Activated CD4-positive, alpha-beta T cell treated with anti-CD3 and anti-CD28 coated beads, Interleukin-2, amount 50 U/mL, for 1 hour (primary cell): ENCODE measurements around the gene ERN1.
A peak's percentile ranks its signal among the peaks of the same experiment; 100 is the strongest.
"Not testable (repeated sequence)": the region's sequence is repeated elsewhere in the genome, so short reads cannot be mapped to it uniquely, and the experiment has no call there.

Experiments
- DNase-seq: peaks from one replicate; pipeline ENCODE4 v3.0.0-alpha.2; 2020

ERN1 gene

DNA sequence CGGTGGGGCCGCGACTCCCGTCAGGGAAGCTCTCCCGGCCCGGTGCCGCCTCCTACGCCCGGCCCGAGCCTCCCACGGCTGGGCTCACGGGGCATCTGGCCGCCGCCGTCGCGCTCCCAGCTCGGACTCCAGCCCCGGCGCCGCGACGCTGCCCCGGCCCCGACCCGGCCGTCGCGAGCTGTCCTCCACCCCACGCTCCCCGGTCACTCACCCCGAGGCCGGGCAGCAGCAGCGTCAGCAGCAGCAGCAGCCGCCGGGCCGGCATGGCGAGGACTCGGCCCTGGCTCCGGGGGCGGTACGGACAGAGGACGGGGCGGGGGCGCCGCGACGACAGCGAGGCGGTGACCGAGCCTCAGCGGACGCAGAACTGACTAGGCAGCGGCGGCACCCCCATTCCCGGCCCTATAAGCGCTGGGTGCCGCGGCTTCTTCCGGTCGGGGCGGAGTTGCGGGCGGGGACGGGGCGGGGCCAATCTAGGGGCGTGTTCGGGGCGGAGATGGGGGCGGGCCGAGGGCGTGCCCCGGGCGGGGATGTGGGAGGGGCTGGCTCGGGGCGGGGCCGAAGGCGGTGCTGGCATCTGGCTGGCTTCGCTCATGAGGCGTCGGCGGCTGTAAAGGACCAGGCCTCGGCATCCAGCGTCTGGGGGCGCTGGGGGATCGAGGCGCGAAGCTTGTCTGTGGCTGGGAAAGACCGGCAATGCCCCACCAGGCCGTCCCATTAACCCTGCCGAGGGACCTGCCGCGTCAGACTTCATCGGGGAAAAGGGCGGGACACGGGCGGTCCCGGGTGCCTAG is at the start of gene ERN1:
Gene ERN1, minus strand, starts transcription at position 380 of the 794 bp plus-strand sequence. Its CDS starts 115 bp downstream, at position 265.
- DNase-seq: peak; percentile 92

DNA sequence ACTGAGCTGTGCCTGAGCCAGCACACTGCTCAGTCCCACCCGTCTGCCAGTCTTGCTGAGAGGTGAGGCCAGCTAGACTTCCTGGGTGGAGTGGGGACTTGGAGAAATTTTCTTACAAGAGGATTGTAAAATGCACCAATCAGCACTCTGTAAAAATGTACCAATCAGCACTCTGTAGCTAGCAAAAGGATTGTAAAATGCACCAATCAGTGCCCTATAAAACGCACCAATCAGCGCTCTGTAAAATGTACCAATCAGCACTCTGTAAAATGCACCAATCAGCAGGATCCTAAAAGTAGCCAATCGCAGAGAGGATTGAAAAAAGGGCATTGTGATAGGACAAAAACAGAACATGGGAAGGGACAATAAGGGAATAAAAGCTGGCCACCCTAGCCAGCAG is 49.1 kb upstream of the ERN1 start:
- not testable (repeated sequence) for DNase-seq

DNA sequence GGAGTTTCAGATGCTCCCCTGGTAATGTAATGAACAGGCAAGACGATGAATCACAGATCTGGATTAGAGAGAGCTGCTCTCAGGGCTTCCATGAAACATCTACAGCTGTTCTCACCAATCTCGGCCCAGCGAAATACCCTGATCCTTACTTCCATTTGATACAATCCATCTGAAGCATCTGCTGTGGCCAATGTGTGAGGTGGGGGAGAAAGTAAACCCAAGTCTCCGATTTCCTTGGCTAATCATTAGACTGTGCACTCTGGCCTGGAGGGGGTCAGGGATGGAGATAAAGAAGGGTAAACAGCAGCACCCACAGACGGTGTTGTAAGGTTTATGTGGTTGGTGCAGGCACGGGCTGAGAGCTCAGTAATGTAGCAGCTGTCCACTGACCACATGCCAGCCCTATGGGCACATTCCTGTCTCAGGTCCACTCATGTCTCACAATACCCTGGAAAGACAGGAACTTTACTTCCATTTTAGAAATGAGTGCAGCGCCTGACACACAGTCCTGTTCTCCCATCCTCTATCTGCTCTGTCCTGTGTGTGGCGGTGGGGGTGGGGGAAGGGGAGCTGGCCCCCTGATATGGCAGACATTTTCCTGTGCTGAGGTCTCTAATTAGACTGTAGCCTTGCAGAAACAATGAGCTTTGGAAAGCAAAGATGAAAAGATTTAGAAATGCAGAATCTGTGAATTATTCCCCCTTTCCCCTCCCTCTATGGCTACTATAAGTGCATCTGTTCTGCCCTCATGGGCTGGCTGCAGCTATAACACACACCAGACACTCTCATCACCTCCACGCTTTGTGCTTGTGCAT is 48.3 kb upstream of the ERN1 start:
- DNase-seq: no peak

DNA sequence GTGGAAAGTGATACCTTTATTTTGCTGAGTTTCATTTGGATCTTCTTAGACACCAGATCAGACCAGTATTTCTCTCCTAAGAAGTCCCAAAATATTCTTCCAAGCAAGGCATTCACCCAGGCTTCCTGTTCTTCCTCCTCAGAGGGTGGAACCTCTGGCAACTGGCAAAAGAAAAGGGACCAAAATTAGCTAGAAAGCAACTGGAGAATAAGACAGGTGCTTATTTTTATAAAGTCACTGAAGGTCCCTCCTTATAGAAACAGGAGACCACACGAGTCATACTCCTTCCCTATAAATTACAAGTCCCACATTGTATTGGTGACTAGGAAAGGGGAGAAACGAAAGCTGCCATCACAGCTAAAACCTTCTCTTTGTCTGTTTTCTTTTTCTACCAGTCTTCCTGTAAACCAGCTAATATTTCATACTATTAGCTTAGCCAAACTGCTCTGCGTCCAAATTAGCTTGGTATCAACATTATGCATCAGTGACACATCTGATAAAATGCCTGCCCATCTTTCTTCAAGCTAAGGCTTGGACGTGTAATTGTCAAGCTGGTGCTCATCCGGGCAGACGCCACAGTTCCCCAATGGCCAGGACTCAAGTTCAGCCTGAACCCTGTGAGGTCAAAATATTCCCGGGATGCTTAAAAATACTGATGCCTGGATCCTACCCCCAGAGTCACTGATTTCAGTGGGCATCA is 47.5 kb upstream of the ERN1 start:
- DNase-seq: no peak

DNA sequence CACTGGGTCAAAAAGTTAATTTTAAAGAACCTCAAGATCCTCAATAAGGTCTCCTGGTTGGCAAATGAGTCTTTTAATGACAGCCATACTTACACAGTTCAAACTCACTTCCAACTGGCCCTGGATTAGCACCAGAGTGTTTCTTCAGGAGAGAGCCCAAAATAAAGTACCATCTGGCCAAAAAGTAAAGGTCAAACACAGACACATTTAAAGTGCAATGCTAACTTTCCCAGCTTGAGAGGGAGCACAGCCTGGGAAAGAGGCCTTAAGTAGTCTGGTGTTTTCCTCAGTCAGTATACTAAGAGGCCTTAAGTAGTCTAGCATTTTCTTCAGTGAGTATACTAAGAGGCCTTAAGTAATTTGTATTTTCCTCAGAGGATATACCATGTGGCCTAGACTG is 46.6 kb upstream of the ERN1 start:
- no peak for DNase-seq

DNA sequence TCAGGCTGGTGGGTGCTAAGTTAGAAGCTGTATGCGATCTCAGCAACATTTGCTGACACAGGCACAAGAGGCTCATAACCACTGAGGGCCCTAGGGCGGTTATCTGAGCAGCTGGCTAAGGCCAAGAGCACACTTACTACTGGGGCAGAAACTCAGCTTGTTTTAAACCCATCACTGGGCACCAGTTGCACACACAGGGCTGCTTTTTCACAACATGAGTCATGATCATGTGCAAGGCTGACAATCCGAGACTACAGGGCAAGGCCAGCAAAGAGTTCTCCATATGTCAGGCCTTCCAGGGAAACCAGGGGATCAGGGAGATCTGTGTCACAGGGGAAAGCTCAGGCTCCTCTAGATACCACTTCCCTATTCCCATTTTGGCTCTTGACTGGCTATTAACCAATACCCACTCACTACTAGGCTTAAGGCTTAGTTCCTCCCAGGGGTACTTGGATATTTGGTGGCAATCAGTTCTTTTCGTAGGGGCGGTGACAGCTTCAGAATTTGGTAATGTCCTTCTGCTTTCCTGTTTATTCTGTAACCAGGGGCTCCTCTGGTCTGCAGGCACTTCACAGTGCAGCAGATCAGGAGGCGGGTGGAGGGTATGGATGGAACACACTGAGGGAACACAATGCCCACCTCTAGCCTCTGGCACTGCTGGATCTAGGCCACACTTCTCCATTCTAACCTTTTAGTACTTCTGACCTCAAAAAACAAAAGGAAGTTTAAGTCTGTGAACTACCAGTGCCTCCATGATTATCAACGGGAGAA is 44.9 kb upstream of the ERN1 start:
- DNase-seq: no peak

DNA sequence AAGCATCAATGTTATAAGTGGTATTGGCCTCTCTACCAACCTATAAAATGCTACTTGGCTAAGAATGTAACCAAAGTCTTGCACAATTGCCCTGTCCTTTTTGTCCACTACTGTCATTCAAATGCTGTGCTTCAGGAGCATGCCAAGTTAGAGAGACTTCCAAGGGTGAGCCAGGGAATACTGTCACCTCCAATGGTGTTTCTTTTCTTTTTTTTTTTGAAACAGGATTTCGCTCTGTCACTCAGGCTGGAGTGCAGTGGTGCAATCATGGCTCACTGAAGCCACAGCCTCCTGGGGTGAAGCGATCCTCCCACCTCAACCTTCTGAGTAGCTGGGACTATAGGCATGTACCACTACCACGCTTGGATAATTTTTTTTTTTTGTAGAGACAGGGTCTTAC is 43.7 kb upstream of the ERN1 start:
- DNase-seq: no peak

DNA sequence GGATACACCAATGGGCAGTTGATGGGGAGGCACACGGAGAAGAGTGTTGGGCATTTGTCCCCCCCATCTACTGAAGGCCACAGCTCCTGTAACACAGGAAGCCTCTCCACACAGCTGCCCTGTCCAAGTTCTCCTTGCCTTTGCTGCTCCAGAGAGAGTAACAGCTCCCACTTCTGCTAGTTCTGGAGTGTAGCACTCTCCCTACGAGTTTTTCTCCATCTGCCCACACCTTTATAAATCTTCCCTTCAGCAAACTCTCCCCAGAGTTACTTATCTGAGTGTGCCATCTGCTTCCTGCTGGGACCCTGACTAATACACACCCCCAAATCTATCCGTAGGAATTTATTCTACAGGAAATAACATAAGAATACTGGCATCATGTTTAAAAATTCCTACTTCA is 42.6 kb upstream of the ERN1 start:
- no peak for DNase-seq

DNA sequence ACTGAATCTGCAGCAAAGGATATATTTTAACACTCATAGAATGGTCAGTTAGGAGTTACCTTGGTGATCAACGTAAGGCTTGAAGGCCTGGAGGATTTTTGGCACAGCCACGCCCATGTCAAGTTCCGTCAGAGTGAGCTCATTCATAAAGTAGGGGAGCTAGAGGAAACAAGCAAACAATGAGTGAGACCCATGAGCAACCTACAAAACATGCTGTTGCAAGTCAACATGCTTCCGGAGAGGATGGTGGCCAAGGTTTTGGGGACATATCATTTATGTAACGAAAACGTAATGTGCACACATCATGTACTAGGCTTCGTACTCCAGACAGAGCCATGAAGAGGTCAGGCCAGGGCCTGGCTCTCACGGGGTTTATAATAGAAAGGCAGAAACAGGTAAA is 41.1 kb upstream of the ERN1 start:
- no peak for DNase-seq

DNA sequence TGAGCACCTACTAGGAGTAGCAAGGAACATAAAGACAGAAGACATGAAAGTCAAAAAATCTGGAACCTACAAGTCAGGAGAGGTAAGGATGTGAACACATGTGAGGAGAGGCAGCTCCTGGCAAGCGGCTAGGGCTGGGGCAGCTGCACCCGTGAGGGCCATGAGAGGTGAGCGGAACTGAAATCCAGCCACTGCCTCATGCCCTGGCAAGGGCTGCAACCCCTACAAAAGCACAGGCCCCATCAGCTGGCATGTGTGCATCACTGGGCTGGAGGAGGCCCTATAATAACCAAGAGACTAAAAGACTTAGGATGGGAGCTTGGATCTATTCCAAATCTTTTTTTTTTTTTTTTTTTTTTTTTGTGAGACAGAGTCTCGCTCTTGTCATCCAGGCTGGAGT is 40.3 kb upstream of the ERN1 start:
- no peak for DNase-seq

DNA sequence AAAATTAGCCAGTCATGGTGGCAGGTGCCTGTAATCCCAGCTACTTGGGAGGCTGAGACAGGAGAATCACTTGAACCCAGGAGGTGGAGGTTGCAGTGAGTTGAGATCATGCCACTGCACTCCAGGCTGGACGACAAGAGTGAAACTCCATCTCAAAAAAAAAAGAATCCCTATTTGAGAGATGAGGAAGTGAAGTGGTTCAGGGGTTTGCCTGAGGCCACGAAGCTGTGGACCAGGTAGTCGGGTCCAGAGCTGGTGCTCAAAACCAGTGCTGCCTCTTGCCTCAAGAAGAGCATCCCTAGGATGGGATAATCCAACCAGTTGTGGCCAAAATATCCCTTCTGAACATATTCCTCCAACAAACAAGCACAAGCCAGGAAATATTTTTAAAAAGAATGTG is 37.7 kb upstream of the ERN1 start:
- DNase-seq: not testable (repeated sequence)

DNA sequence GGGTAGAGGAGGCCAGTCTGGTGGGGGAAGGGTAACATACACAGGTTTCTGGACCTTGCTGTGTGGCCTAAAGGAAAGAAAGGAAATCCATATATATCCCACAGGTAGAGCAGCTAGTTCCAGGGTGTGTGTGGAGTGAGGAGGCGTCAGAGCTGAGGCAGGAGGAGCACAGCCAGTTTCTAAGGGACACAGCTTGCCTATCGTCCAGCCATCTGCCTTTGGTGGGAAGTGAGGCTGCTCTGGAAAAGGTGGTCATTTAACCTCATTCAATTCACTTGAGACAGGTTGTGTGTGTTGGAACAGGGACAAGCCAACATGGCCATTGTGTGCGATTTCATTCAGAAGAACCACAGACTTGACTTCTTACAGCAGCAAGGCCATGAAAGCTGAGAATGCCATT is 36.9 kb upstream of the ERN1 start:
- no peak for DNase-seq

DNA sequence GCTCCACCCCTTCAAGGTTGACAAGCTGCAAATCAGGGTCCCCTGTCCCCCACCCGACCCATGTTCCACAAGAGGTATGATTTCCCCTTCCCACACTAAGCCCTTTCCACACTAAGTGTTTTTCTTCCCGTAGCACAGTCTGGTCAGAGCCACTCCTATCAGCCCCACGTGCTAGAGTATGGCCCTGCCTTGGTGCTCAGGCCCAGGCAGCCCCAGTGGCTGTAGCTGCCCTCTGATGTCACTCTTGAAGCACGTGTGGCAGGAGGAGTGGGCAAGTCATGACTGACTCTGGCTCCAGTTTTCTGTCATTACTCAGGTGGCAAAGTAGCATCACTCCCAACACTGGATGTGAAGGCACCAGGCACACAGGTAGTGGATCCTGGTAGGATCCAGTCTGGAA is 35.4 kb upstream of the ERN1 start:
- no peak for DNase-seq

DNA sequence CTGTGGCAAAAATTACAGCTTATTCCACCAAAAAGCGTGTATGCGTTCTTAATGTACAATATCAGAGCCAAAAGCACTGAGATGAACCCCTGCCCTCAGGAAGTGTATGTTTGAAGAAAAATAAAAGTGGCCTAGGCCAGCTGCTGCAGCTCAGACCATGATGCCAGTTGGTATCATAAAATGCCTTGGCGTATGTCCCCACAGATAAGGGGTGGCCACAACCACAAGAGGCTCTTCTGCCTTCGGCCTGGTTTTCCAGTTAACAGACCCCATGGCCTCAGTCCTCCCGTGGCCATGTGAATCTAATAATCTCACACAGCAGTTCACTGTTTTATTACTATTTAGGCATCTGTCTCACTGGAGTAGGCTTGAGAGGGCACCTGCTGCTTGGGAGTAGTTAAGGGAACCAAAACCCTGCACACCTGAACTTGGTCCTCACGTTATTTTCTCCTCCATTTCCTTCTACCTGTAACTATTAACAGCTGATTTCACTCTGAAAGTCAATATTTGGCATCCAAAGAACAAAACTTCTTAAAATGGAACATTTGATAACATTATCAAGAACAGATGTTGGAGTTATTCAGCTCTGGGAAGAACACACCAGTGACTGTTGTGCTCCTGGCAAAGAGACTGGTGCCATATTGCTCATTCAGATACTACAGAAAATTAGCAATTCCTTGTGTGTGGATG is 34.8 kb upstream of the ERN1 start:
- DNase-seq: no peak

DNA sequence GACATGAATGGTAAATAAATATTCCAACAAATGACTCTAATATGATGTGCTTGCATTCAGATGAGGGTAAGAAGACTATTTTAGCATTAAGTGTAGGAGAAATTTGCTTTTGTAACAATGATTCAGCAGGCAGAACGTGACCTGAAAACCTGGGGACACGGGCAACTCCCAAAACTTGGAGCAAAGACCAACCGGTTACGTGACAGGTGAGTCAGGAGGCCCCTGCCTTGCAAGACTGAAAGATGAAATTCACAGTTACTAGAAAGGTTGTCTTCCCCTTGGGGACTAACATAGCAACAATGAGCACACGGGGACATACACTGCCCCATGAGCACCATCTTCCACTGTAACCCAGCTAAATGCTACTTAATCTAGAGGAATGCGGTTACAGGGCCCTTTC is 33.5 kb upstream of the ERN1 start:
- no peak for DNase-seq

DNA sequence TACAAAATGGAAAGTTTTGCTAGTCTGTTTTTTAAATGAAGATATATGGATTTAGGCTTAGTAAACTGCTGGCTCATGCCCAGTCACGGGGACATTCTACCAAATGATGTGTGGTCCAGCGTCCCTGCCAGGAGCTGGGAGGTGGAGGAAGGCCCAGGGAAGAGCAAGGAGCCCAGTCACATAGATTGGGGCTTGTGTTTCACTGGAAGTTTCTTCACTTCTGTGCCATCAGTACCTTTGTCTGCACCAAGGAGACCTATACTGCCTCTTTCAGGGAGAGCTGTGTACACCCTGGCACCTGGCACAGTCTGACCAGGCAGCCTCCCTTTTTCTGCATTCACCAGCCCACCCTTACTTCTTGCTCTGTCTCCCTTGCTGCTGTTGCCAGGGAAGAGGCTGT is 32.6 kb upstream of the ERN1 start:
- DNase-seq: no peak

DNA sequence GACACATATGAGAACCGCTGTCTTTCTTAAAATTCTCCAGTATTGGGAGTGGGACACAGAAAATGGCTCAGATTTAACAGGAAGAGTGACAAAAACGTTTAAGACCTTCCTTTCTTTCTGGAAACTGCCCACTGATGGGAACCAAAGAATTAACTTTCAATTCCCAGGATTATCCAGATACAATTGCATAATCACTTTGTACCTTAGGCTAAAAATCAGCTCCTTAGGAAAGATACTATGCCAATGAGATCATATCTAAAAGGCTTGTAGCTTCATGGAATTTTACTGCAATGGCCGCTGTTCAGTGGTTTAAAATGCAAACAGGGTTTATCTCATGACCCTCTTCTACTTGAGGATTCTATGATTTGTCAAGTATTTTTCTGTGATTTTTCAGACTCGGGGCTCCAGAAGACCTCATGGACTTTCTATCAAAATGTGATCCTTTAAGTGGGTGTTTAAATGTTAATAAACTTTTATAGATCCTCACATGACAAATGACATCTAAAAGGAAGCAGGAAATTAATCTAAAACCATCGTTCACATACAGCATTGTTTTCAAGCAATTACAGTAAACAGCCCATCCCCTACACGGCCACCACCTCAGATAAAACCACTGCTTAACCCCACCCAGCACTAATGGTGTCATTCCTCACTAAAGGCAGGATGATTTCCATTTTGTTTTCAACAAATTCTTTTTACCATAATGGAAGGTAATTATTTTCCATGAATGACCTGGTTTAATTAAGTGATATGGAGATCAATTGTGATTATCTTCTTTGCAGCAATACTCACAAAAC is 31.6 kb upstream of the ERN1 start:
- no peak for DNase-seq

DNA sequence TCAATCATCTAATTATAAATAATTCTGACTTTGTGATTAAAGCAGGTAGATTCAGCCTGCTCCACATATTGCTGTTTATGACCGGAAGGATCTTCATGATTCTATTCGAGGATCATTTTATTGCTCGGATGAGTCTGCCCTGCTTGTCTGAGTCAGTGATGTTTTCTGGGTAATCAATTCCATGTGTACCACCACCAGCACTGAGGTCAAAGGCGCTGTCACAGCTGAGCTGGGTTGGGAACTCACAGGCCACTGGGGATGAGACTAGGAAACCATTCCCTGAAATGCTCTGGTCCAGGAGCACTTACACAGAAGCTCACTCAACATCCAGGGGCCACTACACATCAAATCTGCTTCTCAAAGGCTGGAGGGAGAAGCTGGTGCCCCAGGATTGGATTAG is 30.4 kb upstream of the ERN1 start:
- no peak for DNase-seq

DNA sequence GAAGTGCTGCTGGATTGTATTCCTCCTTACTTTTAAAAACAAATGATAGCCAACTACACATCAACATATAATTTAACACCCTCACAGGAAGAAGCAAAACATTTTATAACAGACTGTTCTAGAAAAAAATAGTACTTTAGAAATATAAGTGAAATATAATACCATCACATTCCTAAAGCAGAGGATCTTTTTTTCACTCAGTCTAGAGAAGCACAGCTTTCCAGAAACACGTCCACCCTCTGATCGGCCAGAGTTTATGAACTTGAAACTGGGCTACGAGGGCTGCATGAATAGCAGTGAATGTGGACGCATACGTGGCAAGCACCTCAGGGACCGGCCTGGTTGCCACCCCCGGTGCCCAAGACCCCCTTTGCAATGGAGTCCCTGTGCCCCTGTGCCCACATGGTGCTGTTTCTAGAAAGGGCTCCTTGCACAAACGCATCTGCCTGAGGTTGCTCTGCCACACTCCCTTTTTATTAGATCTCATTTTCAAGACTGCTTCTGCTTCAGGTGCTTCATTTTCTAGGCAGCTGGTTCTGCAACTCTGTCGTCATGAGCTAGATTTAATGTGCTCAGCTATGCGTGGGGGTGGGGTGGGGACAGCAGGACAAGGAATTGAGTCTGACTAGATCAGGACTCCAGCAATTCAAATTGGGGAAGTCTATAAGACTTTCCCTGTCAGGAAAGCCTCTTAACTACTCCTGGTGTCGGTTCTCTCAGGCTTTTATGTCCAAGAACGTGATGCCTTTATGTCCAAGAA is 29.1 kb upstream of the ERN1 start:
- no peak for DNase-seq

DNA sequence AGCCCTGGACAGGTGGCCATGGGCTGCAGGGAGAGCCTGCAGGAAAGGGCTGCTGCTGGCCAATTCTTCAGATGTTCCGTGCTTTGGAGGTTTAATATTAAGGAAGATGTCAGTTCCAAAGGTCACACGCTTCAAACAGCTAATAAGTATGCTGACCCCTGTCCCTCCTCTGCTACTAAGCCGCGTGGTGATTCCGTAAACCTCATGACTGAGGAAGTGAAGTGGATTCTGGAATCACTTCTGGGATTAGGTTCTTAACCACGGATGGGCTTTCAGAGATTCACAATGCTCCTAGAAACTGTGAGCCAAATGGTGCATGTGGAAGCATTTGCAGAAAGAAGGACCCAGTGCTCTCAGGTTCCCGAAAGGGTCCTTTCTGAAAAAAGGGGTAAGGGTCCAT is 28.5 kb upstream of the ERN1 start:
- DNase-seq: no peak
